ENCODE data around the gene SLC29A1.
A peak's percentile ranks its signal among the peaks of the same experiment; 100 is the strongest.

SLC29A1 gene

GRCh38 chr6:44237021-44237812 lies 13.8 kb downstream of the SLC29A1 start:
- DNase-seq (ENCODE audit: low read depth) = peak; percentile 97
- peak overlapping the region; percentile 61 for H3K4me3 ChIP-seq (ENCODE audit: control insufficient read depth, low read depth, low read length)
- TF ChIP-seq CTCF (conservative IDR thresholded peaks at IDR 0.05; ENCODE audit: control insufficient read depth, insufficient read depth, low read depth, low read length) = no peak

GRCh38 chr6:44237813-44238433 lies 14.5 kb downstream of the SLC29A1 start:
- DNase-seq (ENCODE audit: low read depth) = peak; percentile 53
- peak; percentile 58 for TF ChIP-seq CTCF (conservative IDR thresholded peaks at IDR 0.05; ENCODE audit: control insufficient read depth, insufficient read depth, low read depth, low read length)
- H3K4me3 ChIP-seq (ENCODE audit: control insufficient read depth, low read depth, low read length) = peak overlapping the region; percentile 61

- TF ChIP-seq CTCF (conservative IDR thresholded peaks at IDR 0.05; ENCODE audit: control insufficient read depth, insufficient read depth, low read depth, low read length) = no peak
- no peak overlapping the region for H3K4me3 ChIP-seq (ENCODE audit: control insufficient read depth, low read depth, low read length)
- DNase-seq (ENCODE audit: low read depth) = no peak
These were observed 15.4 kb downstream of the SLC29A1 start for GRCh38 chr6:44238687-44239350.

GRCh38 chr6:44243345-44243744 lies 19.9 kb downstream of the SLC29A1 start:
- DNase-seq (ENCODE audit: low read depth) = no peak
- TF ChIP-seq CTCF (conservative IDR thresholded peaks at IDR 0.05; ENCODE audit: control insufficient read depth, insufficient read depth, low read depth, low read length) = no peak
- H3K4me3 ChIP-seq (ENCODE audit: control insufficient read depth, low read depth, low read length) = no peak overlapping the region

- no peak for DNase-seq (ENCODE audit: low read depth)
- no peak for TF ChIP-seq CTCF (conservative IDR thresholded peaks at IDR 0.05; ENCODE audit: control insufficient read depth, insufficient read depth, low read depth, low read length)
- H3K4me3 ChIP-seq (ENCODE audit: control insufficient read depth, low read depth, low read length) = peak overlapping the region; percentile 100
These were observed 22.1 kb downstream of the SLC29A1 start for GRCh38 chr6:44245391-44245911.

- TF ChIP-seq CTCF (conservative IDR thresholded peaks at IDR 0.05; ENCODE audit: control insufficient read depth, insufficient read depth, low read depth, low read length) = no peak
- H3K4me3 ChIP-seq (ENCODE audit: control insufficient read depth, low read depth, low read length) = peak overlapping the region; percentile 100
- peak; percentile 71 for DNase-seq (ENCODE audit: low read depth)
These were observed 22.7 kb downstream of the SLC29A1 start for GRCh38 chr6:44245912-44246662.
